Left ventricle myocardium inferior (tissue), 1 donor: ENCODE measurements around the gene EML6. TPM values are rescaled to one million over a fixed set of nuclear protein-coding genes. Genes with fewer than 3 reads are reported as not detected.

Source experiments
- DNase-seq: peaks from one replicate; pipeline ENCODE4 v3.0.0-alpha.2; 2020
- H3K27ac ChIP-seq: fragments of 200-600 bp; replicated peaks from 2 replicates; pipeline ENCODE4 v1.8.0; 2021
- H3K27me3 ChIP-seq: fragments of 200-600 bp; 2 replicates; pipeline ENCODE4 v1.8.0; 2021; ENCODE audit warnings: low read depth
- H3K36me3 ChIP-seq: fragments of 200-600 bp; 2 replicates; pipeline ENCODE4 v1.8.0; 2021
- H3K4me1 ChIP-seq: fragments of 200-600 bp; 2 replicates; pipeline ENCODE4 v1.8.0; 2021
- H3K4me3 ChIP-seq: fragments of 200-600 bp; 2 replicates; pipeline ENCODE4 v1.8.0; 2021; ENCODE audit warnings: mild to moderate bottlenecking, moderate library complexity
- H3K9me3 ChIP-seq: fragments of 200-600 bp; replicated peaks from 2 replicates; pipeline ENCODE4 v1.8.0; 2021
- intact Hi-C: fragments of 100-400 bp; cut with micrococcal nuclease; formaldehyde crosslinking; loops from one replicate; pipeline ENCODE4 v1.11.0; 2022
- total RNA-seq: library from RNA; stranded (reverse); fragmentation: NEBNext Ultra II Directional; extraction: Animal tissue kit (Norgen Biotek cat#: 25700); gene quantifications from one replicate; pipeline ENCODE4 v1.2.1, GENCODE V29; 2021
- TF ChIP-seq, protein P1 (sequence below): fragments of 200-600 bp; IDR thresholded peaks from 2 replicates; pipeline ENCODE4 v1.8.0; 2021; ENCODE audit warnings: antibody characterized with exemption, mild to moderate bottlenecking, borderline replicate concordance
- donor health status: DM: no; HTN: yes; CAD: no; lungs with severe emphysema.

EML6 gene
- total RNA-seq, 1 donor from 2014 or later, result 0.77 TPM

DNA sequence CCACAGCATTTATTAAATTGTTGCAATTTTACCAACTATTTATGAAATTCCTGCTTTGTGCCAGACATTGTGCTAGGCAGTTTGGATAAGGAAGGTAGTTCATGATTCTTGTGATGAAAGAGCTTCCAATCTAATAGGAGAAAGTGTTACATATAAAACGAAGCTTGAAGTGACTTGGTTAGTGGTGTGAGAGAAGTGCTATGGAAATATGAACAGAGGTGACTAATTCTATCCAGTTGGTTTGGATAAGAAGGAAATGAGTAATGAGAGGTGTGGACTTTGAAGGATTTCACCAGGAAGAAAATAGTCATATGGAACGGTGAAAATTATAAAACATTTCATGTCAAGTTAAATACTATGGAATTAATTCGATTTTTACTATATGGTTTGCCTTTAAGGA is 48.6 kb downstream of the EML6 start:
- DNase-seq, result no peak
- TF ChIP-seq, protein P1, sequence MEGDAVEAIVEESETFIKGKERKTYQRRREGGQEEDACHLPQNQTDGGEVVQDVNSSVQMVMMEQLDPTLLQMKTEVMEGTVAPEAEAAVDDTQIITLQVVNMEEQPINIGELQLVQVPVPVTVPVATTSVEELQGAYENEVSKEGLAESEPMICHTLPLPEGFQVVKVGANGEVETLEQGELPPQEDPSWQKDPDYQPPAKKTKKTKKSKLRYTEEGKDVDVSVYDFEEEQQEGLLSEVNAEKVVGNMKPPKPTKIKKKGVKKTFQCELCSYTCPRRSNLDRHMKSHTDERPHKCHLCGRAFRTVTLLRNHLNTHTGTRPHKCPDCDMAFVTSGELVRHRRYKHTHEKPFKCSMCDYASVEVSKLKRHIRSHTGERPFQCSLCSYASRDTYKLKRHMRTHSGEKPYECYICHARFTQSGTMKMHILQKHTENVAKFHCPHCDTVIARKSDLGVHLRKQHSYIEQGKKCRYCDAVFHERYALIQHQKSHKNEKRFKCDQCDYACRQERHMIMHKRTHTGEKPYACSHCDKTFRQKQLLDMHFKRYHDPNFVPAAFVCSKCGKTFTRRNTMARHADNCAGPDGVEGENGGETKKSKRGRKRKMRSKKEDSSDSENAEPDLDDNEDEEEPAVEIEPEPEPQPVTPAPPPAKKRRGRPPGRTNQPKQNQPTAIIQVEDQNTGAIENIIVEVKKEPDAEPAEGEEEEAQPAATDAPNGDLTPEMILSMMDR, result no peak
- H3K27ac ChIP-seq, result no peak overlapping the region
- H3K27me3 ChIP-seq, result no peaks in the 10 kb centered on the region
- no peaks in the 10 kb centered on the region for H3K4me1 ChIP-seq
- intact Hi-C loops, result no loop called here
- H3K4me3 ChIP-seq, result no peak overlapping the region
- H3K36me3 ChIP-seq, result no peaks in the 10 kb centered on the region
- H3K9me3 ChIP-seq, result peaks cover 17% of the 10 kb centered on the region

DNA sequence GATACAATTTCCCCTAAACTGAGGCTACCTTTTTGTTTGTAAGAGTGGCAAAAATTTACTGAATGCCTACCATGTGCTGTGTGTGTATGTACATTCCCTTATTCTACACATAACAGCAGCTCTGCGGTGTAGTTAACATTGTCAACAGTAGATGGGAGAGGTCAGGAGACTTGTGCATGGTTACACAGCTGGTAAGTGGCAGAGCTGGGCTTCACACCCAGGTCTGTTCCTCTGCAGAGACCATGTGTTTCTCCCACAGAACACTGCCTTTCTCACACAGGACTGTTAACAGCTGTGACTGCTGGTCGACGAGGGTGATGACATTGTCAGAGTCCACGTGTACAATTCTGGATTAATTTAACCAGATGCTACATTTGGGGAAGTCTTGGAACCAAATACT is 49.1 kb downstream of the EML6 start:
- H3K27me3 ChIP-seq, result no peaks in the 10 kb centered on the region
- no peak overlapping the region for H3K4me3 ChIP-seq
- no peaks in the 10 kb centered on the region for H3K36me3 ChIP-seq
- intact Hi-C loops, result no loop called here
- DNase-seq, result no peak
- TF ChIP-seq, protein P1, result no peak
- H3K27ac ChIP-seq, result no peak overlapping the region
- H3K9me3 ChIP-seq, result peaks cover 17% of the 10 kb centered on the region
- no peaks in the 10 kb centered on the region for H3K4me1 ChIP-seq

GRCh38 chr2:54773233-54773632 is 49.8 kb downstream of the EML6 start:
- no peaks in the 10 kb centered on the region for H3K36me3 ChIP-seq

DNA sequence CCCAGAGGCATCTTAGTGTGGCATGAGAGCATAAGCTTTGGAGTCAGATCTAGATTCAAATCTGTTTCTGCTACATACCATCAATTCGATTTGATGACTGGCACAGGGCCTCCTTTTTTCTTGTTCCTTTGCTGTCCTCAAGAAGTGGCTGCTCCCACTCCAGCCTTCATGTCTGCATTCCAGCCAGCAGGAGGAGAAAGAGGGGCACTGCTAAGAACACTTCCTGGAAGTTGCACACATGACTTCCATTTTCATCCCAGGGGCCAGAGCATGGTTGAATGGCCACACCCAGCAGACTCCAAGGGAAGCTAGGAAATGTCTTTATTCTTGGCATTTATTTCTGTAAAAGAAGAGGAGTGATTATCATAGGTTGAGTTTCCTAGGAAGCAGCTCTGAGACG is 50.4 kb downstream of the EML6 start:
- no peaks in the 10 kb centered on the region for H3K27me3 ChIP-seq
- H3K27ac ChIP-seq, result no peak overlapping the region
- H3K4me3 ChIP-seq, result no peak overlapping the region
- no peaks in the 10 kb centered on the region for H3K4me1 ChIP-seq
- DNase-seq, result no peak
- peaks cover 17% of the 10 kb centered on the region for H3K9me3 ChIP-seq
- no peaks in the 10 kb centered on the region for H3K36me3 ChIP-seq
- TF ChIP-seq, protein P1, result no peak
- intact Hi-C loops, result no loop called here

More at GRCh38 chr2:54773233-54773632, 49.8 kb downstream of the EML6 start:
- DNase-seq, result no peak
- H3K27me3 ChIP-seq, result no peaks in the 10 kb centered on the region
- H3K4me3 ChIP-seq, result no peak overlapping the region
- H3K27ac ChIP-seq, result no peak overlapping the region
- TF ChIP-seq, protein P1, result no peak
- no peaks in the 10 kb centered on the region for H3K4me1 ChIP-seq
- peaks cover 17% of the 10 kb centered on the region for H3K9me3 ChIP-seq
- intact Hi-C loops, result no loop called here

DNA sequence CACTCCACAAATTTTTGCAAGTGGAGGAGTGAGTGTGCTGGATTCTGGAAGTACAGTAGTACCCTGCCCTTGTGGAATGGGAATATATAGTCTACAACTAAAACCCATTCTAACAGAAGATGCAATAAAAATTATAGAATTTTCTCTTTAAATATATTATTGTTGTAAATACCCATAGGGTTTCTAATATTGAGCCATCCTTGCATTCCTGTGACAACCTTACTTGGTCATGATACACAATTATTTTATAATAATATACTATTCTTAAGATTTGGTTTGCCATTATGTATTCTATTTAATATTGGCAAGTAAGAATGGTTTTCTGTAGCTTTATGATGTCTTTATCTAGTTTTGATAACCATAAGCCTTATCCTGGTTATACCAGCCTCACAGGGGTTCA is 52.2 kb downstream of the EML6 start:
- H3K27me3 ChIP-seq, result no peaks in the 10 kb centered on the region
- H3K9me3 ChIP-seq, result peaks cover 17% of the 10 kb centered on the region
- no peak overlapping the region for H3K4me3 ChIP-seq
- H3K4me1 ChIP-seq, result no peaks in the 10 kb centered on the region
- no peak overlapping the region for H3K27ac ChIP-seq
- intact Hi-C loops, result no loop called here
- no peaks in the 10 kb centered on the region for H3K36me3 ChIP-seq
- TF ChIP-seq, protein P1, result no peak
- DNase-seq, result no peak

- Histone ChIP-seq H3K9me3 (peaks cover 17% of the 10 kb centered on the region), H3K27me3 (no peaks in the 10 kb centered on the region), H3K36me3 (no peaks in the 10 kb centered on the region), H3K27ac (no peak overlapping the region), H3K4me3 (no peak overlapping the region), H3K4me1 (no peaks in the 10 kb centered on the region)
- intact Hi-C loops, result no loop called here
- TF ChIP-seq, protein P1, result no peak
- DNase-seq, result no peak
Measured at GRCh38 chr2:54776494-54776893, 53.0 kb downstream of the EML6 start.
